ENCODE measurements around the gene PROSER1. TPM values are rescaled to one million over a fixed set of nuclear protein-coding genes. Genes with fewer than 3 reads are reported as not detected.

Gene PROSER1
- total RNA-seq: 12.0 and 19.6 TPM in 2 replicates

GRCh38 chr13:39037880-39038568, at the start of gene PROSER1, which contains the start of gene NHLRC3:
Gene PROSER1 (minus strand): TSS chr13:39038089. CDS start chr13:39037242, 847 bp downstream.
Gene NHLRC3 (plus strand): TSS chr13:39038456. CDS start chr13:39038640, 184 bp downstream.

GRCh38 chr13:38990693-38991092, 47.2 kb downstream of the PROSER1 start, which contains the start of gene STOML3:
Gene STOML3 (minus strand): TSS chr13:38990831. CDS start chr13:38990721, 110 bp downstream.

Other genes starting within 250 kb of the PROSER1 start
- gene STOML3, start 47.3 kb downstream of the PROSER1 start, total RNA-seq: not detected in 2 replicates
- gene NHLRC3, start 367 bp upstream of the PROSER1 start, total RNA-seq: 5.8 and 11.0 TPM in 2 replicates